Upper lobe of right lung (tissue), 1 donor: ENCODE measurements around the gene CAMK2N2. TPM values are rescaled to one million over a fixed set of nuclear protein-coding genes. Genes with fewer than 3 reads are reported as not detected.

Experiments used
- ATAC-seq: fragments of 200-7000 bp; cut with Tn5 transposase; one replicate; pipeline ENCODE4 v1.9.1; 2020; ENCODE audit warnings: mild to moderate bottlenecking, moderate library complexity
- DNase-seq: peaks from one replicate; pipeline ENCODE4 v3.0.0-alpha.2; 2020
- H3K27ac ChIP-seq: fragments of 200-600 bp; one replicate; pipeline ENCODE4 v1.8.0; 2022
- H3K27me3 ChIP-seq: fragments of 200-600 bp; one replicate; pipeline ENCODE4 v1.8.0; 2022; ENCODE audit warnings: mild to moderate bottlenecking
- H3K36me3 ChIP-seq: fragments of 200-600 bp; one replicate; pipeline ENCODE4 v1.8.0; 2022
- H3K4me1 ChIP-seq: fragments of 200-600 bp; one replicate; pipeline ENCODE4 v1.8.0; 2022
- H3K4me3 ChIP-seq: fragments of 200-600 bp; one replicate; pipeline ENCODE4 v1.8.0; 2022; ENCODE audit warnings: mild to moderate bottlenecking
- H3K9me3 ChIP-seq: fragments of 200-600 bp; one replicate; pipeline ENCODE4 v1.8.0; 2022
- CTCF ChIP-seq: fragments of 200-600 bp; IDR thresholded peaks from one replicate; pipeline ENCODE4 v1.8.0; 2022; ENCODE audit warnings: antibody characterized with exemption
- intact Hi-C: fragments of 100-400 bp; cut with DNase I; formaldehyde crosslinking; loops from one replicate; pipeline ENCODE4 v1.11.0; 2022
- total RNA-seq: library from RNA; stranded (reverse); fragmentation: NEBNext Ultra II Directional; extraction: Animal tissue kit (Norgen Biotek cat#: 25700); gene quantifications from one replicate; pipeline ENCODE4 v1.2.1, GENCODE V29; 2021
- donor health status: DM: no; HTN: yes; CAD: no; lungs with severe emphysema.

Gene CAMK2N2
- total RNA-seq, 1 donor from 2014 or later = not detected

- intact Hi-C loops = no loop called here
- peak; percentile 23 for ATAC-seq
- no peak overlapping the region for H3K27ac ChIP-seq
These were observed 30.5 kb downstream of the CAMK2N2 start for GRCh38 chr3:184230603-184231528.

GRCh38 chr3:184230081-184230602, 31.2 kb downstream of the CAMK2N2 start:
- Histone ChIP-seq H3K36me3 (no peaks in the 10 kb centered on the region), H3K4me1 (peaks cover 9% of the 10 kb centered on the region), H3K9me3 (no peaks in the 10 kb centered on the region), H3K27ac (no peak overlapping the region), H3K4me3 (peak overlapping the region; percentile 47), H3K27me3 (peaks cover 36% of the 10 kb centered on the region)
- no peak for DNase-seq
- TF ChIP-seq CTCF = no peak
- intact Hi-C loops = no loop called here
- no peak for ATAC-seq

More at GRCh38 chr3:184230603-184231528, 30.5 kb downstream of the CAMK2N2 start:
- Histone ChIP-seq H3K36me3 (no peaks in the 10 kb centered on the region), H3K4me3 (peak overlapping the region; percentile 47), H3K9me3 (no peaks in the 10 kb centered on the region), H3K27me3 (peaks cover 36% of the 10 kb centered on the region), H3K4me1 (peaks cover 9% of the 10 kb centered on the region)
- DNase-seq = no peak
- TF ChIP-seq CTCF = no peak

GRCh38 chr3:184229394-184230080, 31.8 kb downstream of the CAMK2N2 start, which contains the start of gene VWA5B2:
Gene VWA5B2 (plus strand): TSS chr3:184229585. CDS start chr3:184230529, 944 bp downstream.
- Histone ChIP-seq H3K27me3 (peaks cover 36% of the 10 kb centered on the region), H3K4me1 (peaks cover 9% of the 10 kb centered on the region), H3K4me3 (peak within 1 kb of the TSS; percentile 47), H3K9me3 (no peaks in the 10 kb centered on the region), H3K27ac (no peak within 1 kb of the TSS), H3K36me3 (no peaks in the 10 kb centered on the region)
- intact Hi-C loops = no loop called here
- peak; percentile 24 for TF ChIP-seq CTCF
- DNase-seq = peak; percentile 81
- ATAC-seq = peak; percentile 87

GRCh38 chr3:184228376-184229137, 32.8 kb downstream of the CAMK2N2 start:
- TF ChIP-seq CTCF = no peak
- Histone ChIP-seq H3K27me3 (peaks cover 36% of the 10 kb centered on the region), H3K9me3 (no peaks in the 10 kb centered on the region), H3K36me3 (no peaks in the 10 kb centered on the region), H3K27ac (no peak overlapping the region), H3K4me1 (peaks cover 9% of the 10 kb centered on the region), H3K4me3 (no peak overlapping the region)
- intact Hi-C loops = no loop called here
- DNase-seq (no peak), ATAC-seq (no peak)

- TF ChIP-seq CTCF = peak; percentile 87
- Histone ChIP-seq H3K4me1 (peaks cover 9% of the 10 kb centered on the region), H3K9me3 (no peaks in the 10 kb centered on the region), H3K27me3 (peaks cover 32% of the 10 kb centered on the region), H3K27ac (no peak overlapping the region), H3K4me3 (no peak overlapping the region), H3K36me3 (no peaks in the 10 kb centered on the region)
- ATAC-seq (peak; percentile 67), DNase-seq (no peak)
- intact Hi-C loops = no loop called here
These were observed 33.8 kb downstream of the CAMK2N2 start for GRCh38 chr3:184227481-184227935.
